HepG2 (cell line): ENCODE measurements around the gene LRP1B. TPM values are rescaled to one million over a fixed set of nuclear protein-coding genes. Genes with fewer than 3 reads are reported as not detected.
"Not testable (repeated sequence)": the region's sequence is repeated elsewhere in the genome, so short reads cannot be mapped to it uniquely, and the experiment has no call there.

ENCODE experiments used
- ATAC-seq: fragments of 200-7000 bp; cut with Tn5 transposase; 3 replicates; pipeline ENCODE4 v1.9.1; 2020; ENCODE audit warnings: mild to moderate bottlenecking, moderate library complexity
- BruUV-seq: library from RNA; stranded (reverse); fragments of 400-500 nt; replicated peaks from 2 replicates; lab custom pipeline; 2021; lab: Mats Ljungman, UMichigan
- CTCF ChIA-PET: fragments of 300-600 bp; formaldehyde crosslinking; extraction: SDS; loops from one replicate; lab custom pipeline; 2021; ENCODE audit warnings: low total read pairs, inconsistent platforms, low intra/inter-chr PET ratio; lab: Yijun Ruan, JAX
- POLR2A ChIA-PET: fragments of 350-600 bp; sonication (Branson Sonifier 250); formaldehyde crosslinking; loops from one replicate; lab custom pipeline; 2020; ENCODE audit warnings: antibody characterized with exemption, inconsistent platforms; lab: Yijun Ruan, JAX
- DNase-seq: peaks from one replicate; pipeline ENCODE4 v3.0.0-alpha.2; 2015; ENCODE audit warnings: low spot score
- FAIRE-seq: peaks from 3 replicates; lab custom pipeline; 2011; peaks lifted over from hg19 to GRCh38; lab: Jason Lieb, UNC
- H2AFZ ChIP-seq: one replicate; pipeline ENCODE4 v1.6.1; 2011; ENCODE audit warnings: low read length, inconsistent platforms
- H3K27ac ChIP-seq: fragments of 300-600 bp; 3 replicates; pipeline ENCODE4 v1.8.0; 2011; ENCODE audit warnings: mixed run types, mild to moderate bottlenecking, mixed read lengths, low read length, inconsistent platforms; ENCODE audit not compliant: insufficient read depth; ENCODE audit errors: extremely low read length
- H3K27me3 ChIP-seq, 2 experiments: fragments of 200-600 bp in 1 of 2; 2 replicates in 1 of 2; 3 replicates in 1 of 2; pipeline versions ENCODE4 v1.6.0 to v1.8.0; 2011; ENCODE audit warnings: low read length in 2 of 2, mild to moderate bottlenecking in 2 of 2, moderate library complexity in 2 of 2, inconsistent platforms in 1 of 2; ENCODE audit not compliant: insufficient read depth in 2 of 2, control insufficient read depth in 1 of 2
- H3K36me3 ChIP-seq, 2 experiments: fragments of 200-600 bp in 1 of 2; replicated peaks in 1 of 2; 2 replicates in 1 of 2; 3 replicates in 1 of 2; pipeline versions ENCODE4 v1.5.1 to v1.8.0; 2011; ENCODE audit warnings: low read length in 2 of 2, inconsistent platforms in 1 of 2; ENCODE audit not compliant: insufficient read depth in 2 of 2, control insufficient read depth in 1 of 2
- H3K4me1 ChIP-seq: 2 replicates; pipeline ENCODE4 v1.5.1; 2012; ENCODE audit warnings: low read length, inconsistent platforms; ENCODE audit not compliant: insufficient read depth
- H3K4me2 ChIP-seq: 2 replicates; pipeline ENCODE4 v1.6.0; 2011; ENCODE audit warnings: low read depth, low read length, inconsistent platforms
- H3K4me3 ChIP-seq, 3 experiments: fragments of 200-600 bp in 1 of 3; sonication (generic), shearing (Covaris generic) in 1 of 3; replicated peaks in 1 of 3; 2 replicates each; pipeline ENCODE4 v1.5.1; 2011 to 2016; ENCODE audit warnings: low read length in 3 of 3, inconsistent platforms in 2 of 3, low read depth in 2 of 3, mild to moderate bottlenecking in 2 of 3, control low read depth in 1 of 3, mixed read lengths in 1 of 3; ENCODE audit not compliant: insufficient read depth in 1 of 3
- H3K79me2 ChIP-seq: one replicate; pipeline ENCODE4 v1.6.1; 2011; ENCODE audit warnings: low read length, inconsistent platforms; ENCODE audit not compliant: insufficient read depth
- H3K9ac ChIP-seq: 2 replicates; pipeline ENCODE4 v1.6.0; 2011; ENCODE audit warnings: mild to moderate bottlenecking, low read depth, low read length, inconsistent platforms; ENCODE audit not compliant: insufficient read depth
- H3K9me3 ChIP-seq: 2 replicates; pipeline ENCODE4 v1.5.1; 2012; ENCODE audit warnings: mild to moderate bottlenecking, low read length
- H4K20me1 ChIP-seq: 2 replicates; pipeline ENCODE4 v1.6.0; 2011; ENCODE audit warnings: inconsistent platforms, mild to moderate bottlenecking, low read length, moderate library complexity; ENCODE audit not compliant: insufficient read depth
- BCL6 ChIP-seq: IDR thresholded peaks from 2 replicates; pipeline ENCODE4 v1.6.1; 2016; ENCODE audit warnings: missing genetic modification reagents, missing compliant biosample characterization
- DDIT3 ChIP-seq: sonication (generic); formaldehyde crosslinking; IDR thresholded peaks from 2 replicates; pipeline ENCODE4 v1.4.0; 2020; ENCODE audit warnings: mild to moderate bottlenecking, missing genetic modification reagents
- FOXJ3 ChIP-seq: sonication (generic); formaldehyde crosslinking; IDR thresholded peaks from 2 replicates; pipeline ENCODE4 v1.4.0; 2020; ENCODE audit warnings: missing genetic modification reagents, mild to moderate bottlenecking, borderline replicate concordance
- GPN1 ChIP-seq: sonication (generic); formaldehyde crosslinking; IDR thresholded peaks from 2 replicates; pipeline ENCODE4 v1.5.1; 2020; ENCODE audit warnings: missing genetic modification reagents, borderline replicate concordance
- MIER3 ChIP-seq: IDR thresholded peaks from 2 replicates; pipeline ENCODE4 v1.6.1; 2016; ENCODE audit warnings: missing compliant biosample characterization, borderline replicate concordance
- NFRKB ChIP-seq: fragments of 450-650 bp; IDR thresholded peaks from 2 replicates; pipeline ENCODE4 v1.6.1; 2017
- PCBP1 ChIP-seq: fragments of 200-400 bp; formaldehyde crosslinking; IDR thresholded peaks from 2 replicates; pipeline ENCODE4 v1.6.1; 2017; ENCODE audit warnings: mild to moderate bottlenecking, low read depth, low read length, borderline replicate concordance
- PHF8 ChIP-seq: sonication (generic); formaldehyde crosslinking; IDR thresholded peaks from 2 replicates; pipeline ENCODE4 v1.5.0; 2020; ENCODE audit warnings: missing genetic modification reagents
- SSRP1 ChIP-seq: IDR thresholded peaks from 2 replicates; pipeline ENCODE4 v1.6.1; 2016; ENCODE audit warnings: control low read depth
- TP53 ChIP-seq: sonication (generic); formaldehyde crosslinking; conservative IDR thresholded peaks from 2 replicates; pipeline ENCODE4 v1.4.0; 2020; ENCODE audit warnings: missing genetic modification reagents
- ZBTB8A ChIP-seq: sonication (generic); formaldehyde crosslinking; IDR thresholded peaks from 2 replicates; pipeline ENCODE4 v1.4.0; 2020; ENCODE audit warnings: mild to moderate bottlenecking, low read depth, missing genetic modification reagents, borderline replicate concordance
- ZNF30 ChIP-seq: sonication (generic); formaldehyde crosslinking; IDR thresholded peaks from 2 replicates; pipeline ENCODE4 v1.5.0; 2020; ENCODE audit warnings: mild to moderate bottlenecking, missing genetic modification reagents
- ZNF337 ChIP-seq: sonication (generic); formaldehyde crosslinking; IDR thresholded peaks from 2 replicates; pipeline ENCODE4 v1.5.1; 2020; ENCODE audit warnings: missing genetic modification reagents, low read depth, mild to moderate bottlenecking, borderline replicate concordance
- ZNF710 ChIP-seq: sonication (generic); formaldehyde crosslinking; IDR thresholded peaks from 2 replicates; pipeline ENCODE4 v1.5.0; 2020; ENCODE audit warnings: mild to moderate bottlenecking, missing genetic modification reagents, borderline replicate concordance
- ZNF737 ChIP-seq: sonication (generic); formaldehyde crosslinking; IDR thresholded peaks from 2 replicates; pipeline ENCODE4 v1.5.0; 2020; ENCODE audit warnings: missing genetic modification reagents, mild to moderate bottlenecking, borderline replicate concordance
- ZNF782 ChIP-seq: sonication (generic); formaldehyde crosslinking; IDR thresholded peaks from 2 replicates; pipeline ENCODE4 v1.4.0; 2020; ENCODE audit warnings: missing genetic modification reagents, mild to moderate bottlenecking, borderline replicate concordance
- WGBS: methylation state at CpG from one replicate; pipeline ENCODE4 v1.1.6; 2017; ENCODE audit warnings: low lambda C conversion rate; 5-methylcytosine and 5-hydroxymethylcytosine counted together
- in situ Hi-C: cut with HindIII; loops from 2 replicates; pipeline ENCODE4 v1.10.0; 2017; ENCODE audit warnings: low pct_unique_long_range_greater_than_20kb; ENCODE audit not compliant: extremely low pct_ligation_motif_present
- intact Hi-C: fragments of 100-400 bp; cut with micrococcal nuclease; formaldehyde crosslinking; loops from one replicate; pipeline ENCODE4 v1.10.0; 2022; ENCODE audit not compliant: unreplicated experiment
- polyA plus RNA-seq, 8 experiments: library from polyadenylated mRNA; depleted of rRNA in 3 of 8; stranded (reverse) in 7 of 8; unstranded in 1 of 8; fragments of >200 nt; fragmentation: Illumina TruSeq in 4 of 8; extraction: Trizol in 4 of 8; gene quantifications; 2 replicates each; pipeline versions ENCODE4 v1.2.1 to v1.2.3, GENCODE V29; 2011 to 2016; ENCODE audit warnings: low read depth in 4 of 8, missing spikeins in 1 of 8, mixed read lengths in 1 of 8; ENCODE audit not compliant: insufficient read depth in 1 of 8
- total RNA-seq, 5 experiments: library from RNA; depleted of rRNA; stranded (reverse); fragments of >200 nt; fragmentation: Illumina TruSeq; extraction: Trizol; gene quantifications; 2 replicates each; pipeline ENCODE4 v1.2.3, GENCODE V29; 2016; ENCODE audit warnings: low read depth in 1 of 5

LRP1B gene
- total and polyA plus RNA-seq, 2 of the 13 experiments (the other 11 are each of a cell fraction or from before 2014, with no cell fraction given): 0.04 TPM; not detected in 1

- H3K9ac ChIP-seq, H2AFZ ChIP-seq, CTCF ChIA-PET, POLR2A ChIA-PET, H3K4me2 ChIP-seq, H3K27ac ChIP-seq, BruUV-seq, DNase-seq, H3K4me1 ChIP-seq, ATAC-seq, H3K27me3 ChIP-seq, H3K79me2 ChIP-seq, FAIRE-seq, H3K9me3 ChIP-seq, H3K4me3 ChIP-seq, intact Hi-C loops, in situ Hi-C loops, H4K20me1 ChIP-seq, H3K36me3 ChIP-seq: not testable (repeated sequence)
- WGBS: 55% methylated on average over 18 of the region's 18 CpGs
These were observed 1703.8 kb downstream of the LRP1B start for GRCh38 chr2:140427033-140427432.

GRCh38 chr2:140424471-140424870 is 1706.3 kb downstream of the LRP1B start:
- TF ChIP-seq DDIT3 (no peak), MIER3 (no peak), SSRP1 (CRISPR knock-in tag) (no peak), ZNF737 (no peak), ZNF337 (CRISPR knock-in tag) (no peak), BCL6 (no peak), NFRKB (no peak), PCBP1 (no peak), PHF8 (no peak), ZNF710 (CRISPR knock-in tag) (no peak), FOXJ3 (CRISPR knock-in tag) (no peak), ZNF782 (CRISPR knock-in tag) (no peak), ZNF30 (CRISPR knock-in tag) (no peak), TP53 (CRISPR knock-in tag) (no peak), ZBTB8A (no peak), GPN1 (CRISPR knock-in tag) (no peak)
- TF ChIP-seq, all 625 proteins: peak for 0
- Histone ChIP-seq H2AFZ (no peak overlapping the region), H3K27ac (no peak overlapping the region), H3K79me2 (no peaks in the 10 kb centered on the region), H3K4me3 (no peak overlapping the region), H3K27me3 (no peaks in the 10 kb centered on the region), H3K9me3 (no peaks in the 10 kb centered on the region), H4K20me1 (no peaks in the 10 kb centered on the region), H3K4me1 (no peaks in the 10 kb centered on the region), H3K9ac (no peak overlapping the region), H3K36me3 (no peaks in the 10 kb centered on the region), H3K4me2 (no peak overlapping the region)
- intact Hi-C loops (no loop called here), in situ Hi-C loops (no loop called here)
- no peak for DNase-seq
- ChIA-PET POLR2A (no interaction called here), CTCF (no interaction called here)
- FAIRE-seq: no peak
- no TSS peak for BruUV-seq
- ATAC-seq: no peak
- 0% methylated on average over 2 of the region's 2 CpGs for WGBS
